IPS-18a (cell line): ENCODE results near the gene LRRTM4.
"Not testable (repeated sequence)": the region's sequence is repeated elsewhere in the genome, so short reads cannot be mapped to it uniquely, and the experiment has no call there.

ENCODE experiments used
- H3K27ac ChIP-seq: one replicate; pipeline ENCODE4 v1.5.1; 2013; ENCODE audit warnings: low read length
- H3K27me3 ChIP-seq: one replicate; pipeline ENCODE4 v1.6.1; 2013; ENCODE audit warnings: mild to moderate bottlenecking, low read length; ENCODE audit not compliant: control insufficient read depth, insufficient read depth
- H3K36me3 ChIP-seq: one replicate; pipeline ENCODE4 v1.6.1; 2013; ENCODE audit warnings: low read depth, low read length; ENCODE audit not compliant: control insufficient read depth
- H3K4me1 ChIP-seq: one replicate; pipeline ENCODE4 v1.6.1; 2013; ENCODE audit warnings: low read depth, low read length; ENCODE audit not compliant: control insufficient read depth
- H3K4me3 ChIP-seq: one replicate; pipeline ENCODE4 v1.5.1; 2013; ENCODE audit warnings: low read length
- H3K9ac ChIP-seq: one replicate; pipeline ENCODE4 v1.6.1; 2013; ENCODE audit warnings: mild to moderate bottlenecking, low read length, moderate library complexity
- H3K9me3 ChIP-seq: one replicate; pipeline ENCODE4 v1.6.1; 2013; ENCODE audit warnings: low read depth, low read length; ENCODE audit not compliant: control insufficient read depth

LRRTM4 gene

GRCh38 chr2:76839826-76840225, 682.4 kb downstream of the LRRTM4 start:
- H3K27me3 ChIP-seq = no peaks in the 10 kb centered on the region
- H3K27ac ChIP-seq = no peak overlapping the region
- H3K9me3 ChIP-seq = no peaks in the 10 kb centered on the region
- H3K4me1 ChIP-seq = no peaks in the 10 kb centered on the region
- H3K36me3 ChIP-seq = no peaks in the 10 kb centered on the region
- H3K4me3 ChIP-seq = no peak overlapping the region
- no peak overlapping the region for H3K9ac ChIP-seq

- Histone ChIP-seq H3K9ac (no peak overlapping the region), H3K36me3 (no peaks in the 10 kb centered on the region), H3K27ac (no peak overlapping the region), H3K4me3 (no peak overlapping the region), H3K9me3 (no peaks in the 10 kb centered on the region), H3K4me1 (no peaks in the 10 kb centered on the region), H3K27me3 (no peaks in the 10 kb centered on the region)
Observed at GRCh38 chr2:76829374-76830234, 692.6 kb downstream of the LRRTM4 start.

GRCh38 chr2:76826691-76827090, 695.5 kb downstream of the LRRTM4 start:
- Histone ChIP-seq H3K27me3 (no peaks in the 10 kb centered on the region), H3K27ac (no peak overlapping the region), H3K9me3 (no peaks in the 10 kb centered on the region), H3K4me1 (no peaks in the 10 kb centered on the region), H3K36me3 (no peaks in the 10 kb centered on the region), H3K9ac (no peak overlapping the region), H3K4me3 (no peak overlapping the region)

- Histone ChIP-seq H3K9ac (no peak overlapping the region), H3K36me3 (no peaks in the 10 kb centered on the region)
Observed at GRCh38 chr2:76825140-76825970, 696.8 kb downstream of the LRRTM4 start.

GRCh38 chr2:76821731-76822130, 700.4 kb downstream of the LRRTM4 start:
- H3K36me3 ChIP-seq = no peaks in the 10 kb centered on the region
- H3K9ac ChIP-seq = no peak overlapping the region
- no peak overlapping the region for H3K27ac ChIP-seq
- H3K4me3 ChIP-seq = no peak overlapping the region
- no peaks in the 10 kb centered on the region for H3K9me3 ChIP-seq
- H3K27me3 ChIP-seq = no peaks in the 10 kb centered on the region
- H3K4me1 ChIP-seq = no peaks in the 10 kb centered on the region

More at GRCh38 chr2:76825140-76825970, 696.8 kb downstream of the LRRTM4 start:
- Histone ChIP-seq H3K27ac (no peak overlapping the region), H3K4me1 (no peaks in the 10 kb centered on the region), H3K4me3 (no peak overlapping the region), H3K27me3 (no peaks in the 10 kb centered on the region), H3K9me3 (no peaks in the 10 kb centered on the region)

GRCh38 chr2:76813084-76813483, 709.1 kb downstream of the LRRTM4 start:
- H3K36me3 ChIP-seq = no peaks in the 10 kb centered on the region
- peaks cover 5% of the 10 kb centered on the region for H3K4me1 ChIP-seq
- no peak overlapping the region for H3K4me3 ChIP-seq
- H3K27ac ChIP-seq = no peak overlapping the region
- no peaks in the 10 kb centered on the region for H3K9me3 ChIP-seq
- no peaks in the 10 kb centered on the region for H3K27me3 ChIP-seq
- no peak overlapping the region for H3K9ac ChIP-seq

- Histone ChIP-seq H3K4me1 (peaks cover 5% of the 10 kb centered on the region), H3K27me3 (no peaks in the 10 kb centered on the region), H3K27ac (no peak overlapping the region), H3K9me3 (no peaks in the 10 kb centered on the region), H3K4me3 (no peak overlapping the region), H3K9ac (no peak overlapping the region), H3K36me3 (no peaks in the 10 kb centered on the region)
Observed at GRCh38 chr2:76812156-76812555, 710.0 kb downstream of the LRRTM4 start.

GRCh38 chr2:76809136-76809535, 713.0 kb downstream of the LRRTM4 start:
- H3K4me1 ChIP-seq = no peaks in the 10 kb centered on the region
- H3K4me3 ChIP-seq = no peak overlapping the region
- H3K36me3 ChIP-seq = no peaks in the 10 kb centered on the region
- H3K27me3 ChIP-seq = no peaks in the 10 kb centered on the region
- H3K27ac ChIP-seq = no peak overlapping the region
- no peaks in the 10 kb centered on the region for H3K9me3 ChIP-seq
- no peak overlapping the region for H3K9ac ChIP-seq

- Histone ChIP-seq H3K4me1 (no peaks in the 10 kb centered on the region), H3K36me3 (no peaks in the 10 kb centered on the region), H3K9ac (no peak overlapping the region), H3K27me3 (no peaks in the 10 kb centered on the region), H3K4me3 (no peak overlapping the region), H3K9me3 (no peaks in the 10 kb centered on the region), H3K27ac (no peak overlapping the region)
Observed at GRCh38 chr2:76808732-76809131, 713.4 kb downstream of the LRRTM4 start.

- no peak overlapping the region for H3K27ac ChIP-seq
- no peaks in the 10 kb centered on the region for H3K36me3 ChIP-seq
- H3K9ac ChIP-seq = no peak overlapping the region
- H3K27me3 ChIP-seq = no peaks in the 10 kb centered on the region
- H3K4me3 ChIP-seq = no peak overlapping the region
- H3K9me3 ChIP-seq = no peaks in the 10 kb centered on the region
- peaks cover 5% of the 10 kb centered on the region for H3K4me1 ChIP-seq
Observed at GRCh38 chr2:76793647-76794334, 728.4 kb downstream of the LRRTM4 start.

- H3K9ac ChIP-seq, H3K27me3 ChIP-seq, H3K9me3 ChIP-seq, H3K27ac ChIP-seq, H3K4me1 ChIP-seq, H3K36me3 ChIP-seq: not testable (repeated sequence)
- peak overlapping the region; percentile 21 for H3K4me3 ChIP-seq
Observed at GRCh38 chr2:76781313-76781712, 740.9 kb downstream of the LRRTM4 start.
